H7 (cell line): ENCODE results near the gene RCE1. TPM values are rescaled to one million over a fixed set of nuclear protein-coding genes. Genes with fewer than 3 reads are reported as not detected.

ENCODE experiments used
- DNase-seq: peaks from one replicate; pipeline ENCODE4 v3.0.0; 2012
- H3K27me3 ChIP-seq: 2 replicates; pipeline ENCODE4 v1.6.0; 2011; ENCODE audit warnings: mild to moderate bottlenecking, low read length; ENCODE audit not compliant: control insufficient read depth, insufficient read depth
- H3K36me3 ChIP-seq: replicated peaks from 2 replicates; pipeline ENCODE4 v1.5.1; 2011; ENCODE audit warnings: low read length; ENCODE audit not compliant: control insufficient read depth, insufficient read depth
- H3K4me3 ChIP-seq: 2 replicates; pipeline ENCODE4 v1.5.1; 2011; ENCODE audit warnings: low read depth, mild to moderate bottlenecking, control low read depth, low read length, moderate library complexity; ENCODE audit not compliant: insufficient read depth
- total RNA-seq: library from RNA; depleted of rRNA; stranded (reverse); fragments of >200 nt; shearing (Covaris generic); gene quantifications from 2 replicates; pipeline ENCODE4 v1.2.3, GENCODE V29; 2014

Gene RCE1
- total RNA-seq, 1 experiment from 2014 or later = 43.1 TPM

GRCh38 chr11:66867425-66868040, 24.3 kb downstream of the RCE1 start:
- DNase-seq = peak; percentile 62
- Histone ChIP-seq H3K27me3 (no peaks in the 10 kb centered on the region), H3K4me3 (no peak overlapping the region), H3K36me3 (no peaks in the 10 kb centered on the region)

- Histone ChIP-seq H3K27me3 (no peaks in the 10 kb centered on the region), H3K4me3 (no peak overlapping the region), H3K36me3 (no peaks in the 10 kb centered on the region)
- no peak for DNase-seq
These were observed 25.0 kb downstream of the RCE1 start for GRCh38 chr11:66868082-66868725.

DNA sequence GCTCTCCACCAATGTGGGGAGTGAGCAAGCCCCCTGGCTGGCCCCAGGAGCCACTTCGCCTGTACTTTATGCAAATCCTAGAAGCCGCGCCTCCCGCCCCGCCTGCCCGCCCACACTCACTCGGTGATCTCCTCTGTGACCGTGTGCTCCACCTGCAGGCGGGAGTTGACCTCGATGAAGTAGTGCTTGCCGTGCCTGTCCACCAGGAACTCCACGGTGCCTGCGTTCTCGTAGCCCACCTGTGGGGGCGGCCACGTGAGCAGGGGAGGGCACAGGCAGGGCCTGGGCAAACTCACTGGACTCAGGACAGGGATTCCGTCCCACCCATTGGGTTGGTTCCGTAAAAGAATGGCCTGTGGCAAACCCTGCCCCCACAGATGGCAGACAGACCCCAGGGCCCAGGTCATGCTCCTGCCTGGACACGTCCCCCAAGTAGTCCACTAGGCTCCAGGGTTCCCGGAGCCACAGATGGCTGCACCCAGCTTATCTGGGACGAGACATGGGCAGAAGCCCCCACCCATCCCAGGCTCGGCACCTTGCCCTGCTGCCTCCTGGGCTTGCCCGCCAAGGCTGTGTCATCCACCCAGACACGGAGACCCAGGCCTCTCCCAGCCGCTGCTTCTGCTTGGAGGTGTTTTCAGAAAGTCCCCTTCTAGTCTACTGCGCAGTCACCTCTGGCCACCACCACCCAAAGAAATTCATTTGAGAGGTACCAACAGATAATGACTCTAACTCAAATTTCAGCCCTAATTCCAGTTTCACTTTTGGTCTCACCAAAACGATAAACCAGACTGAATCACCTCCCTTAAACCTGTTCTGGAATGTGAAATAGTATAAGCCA, 25.7 kb downstream of the RCE1 start:
- peak; percentile 96 for DNase-seq
- Histone ChIP-seq H3K27me3 (no peaks in the 10 kb centered on the region), H3K4me3 (no peak overlapping the region), H3K36me3 (no peaks in the 10 kb centered on the region)

DNA sequence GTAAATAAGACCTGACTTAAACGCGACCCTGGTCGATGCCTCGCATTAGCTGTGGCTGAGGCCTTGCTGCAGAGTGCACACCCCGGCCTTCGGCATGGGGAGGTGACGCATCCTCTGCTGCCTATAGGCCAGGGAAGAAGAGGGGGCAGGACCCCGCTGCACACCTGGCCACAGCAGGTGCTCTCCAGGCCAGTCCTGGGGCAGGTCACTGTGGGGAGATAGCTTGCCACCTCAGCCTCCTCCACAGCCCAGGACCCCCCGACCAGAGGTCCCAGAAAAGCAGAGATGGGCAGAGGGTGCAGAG, 26.3 kb downstream of the RCE1 start:
- Histone ChIP-seq H3K27me3 (no peaks in the 10 kb centered on the region), H3K36me3 (no peaks in the 10 kb centered on the region), H3K4me3 (no peak overlapping the region)
- peak; percentile 50 for DNase-seq

- DNase-seq = no peak
- Histone ChIP-seq H3K4me3 (no peak overlapping the region), H3K27me3 (no peaks in the 10 kb centered on the region), H3K36me3 (no peaks in the 10 kb centered on the region)
These were observed 26.9 kb downstream of the RCE1 start for GRCh38 chr11:66870131-66870530.

DNA sequence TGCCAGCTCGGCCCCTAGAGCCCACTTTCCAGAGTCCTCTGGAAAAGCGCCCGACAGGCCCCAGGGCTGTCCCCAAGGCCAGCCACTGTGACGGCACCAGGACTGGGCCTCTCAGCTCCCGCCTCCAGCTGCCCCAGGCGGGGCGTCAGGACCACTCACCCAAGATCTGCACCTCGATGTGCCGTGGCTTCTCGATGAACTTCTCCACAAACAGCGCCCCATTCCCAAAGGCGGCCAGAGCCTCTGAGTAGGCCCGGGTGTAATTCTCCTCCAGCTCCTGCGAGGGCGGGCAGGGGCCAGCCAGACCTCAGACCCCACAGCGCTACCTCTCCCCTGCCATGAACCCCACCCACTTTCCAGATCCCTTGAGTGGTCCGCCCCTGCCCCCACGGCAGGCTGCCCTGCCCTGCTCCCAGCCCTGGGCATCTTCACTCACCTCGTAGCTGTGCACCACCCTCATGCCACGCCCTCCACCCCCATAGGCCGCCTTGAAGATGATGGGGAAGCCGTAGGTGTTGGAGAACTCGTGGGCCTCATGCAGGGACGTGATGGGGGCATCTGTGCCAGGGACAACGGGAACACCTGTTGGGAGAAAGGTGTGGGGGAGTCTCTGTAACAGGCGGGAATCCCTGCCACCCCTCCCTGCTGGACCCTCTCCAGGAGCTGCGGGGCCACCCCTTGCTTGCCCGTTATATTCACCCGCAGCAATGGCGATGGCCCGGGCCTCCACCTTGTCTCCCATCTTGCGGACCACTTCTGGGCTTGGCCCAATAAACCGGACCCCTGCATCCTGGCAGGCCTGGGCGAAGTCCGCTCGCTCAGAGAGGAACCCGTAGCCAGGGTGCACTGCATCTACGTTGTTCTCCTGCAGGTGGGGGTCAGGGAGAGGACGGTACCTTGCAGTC, 27.6 kb downstream of the RCE1 start:
- no peak for DNase-seq
- no peak overlapping the region for H3K4me3 ChIP-seq
- no peaks in the 10 kb centered on the region for H3K27me3 ChIP-seq

DNA sequence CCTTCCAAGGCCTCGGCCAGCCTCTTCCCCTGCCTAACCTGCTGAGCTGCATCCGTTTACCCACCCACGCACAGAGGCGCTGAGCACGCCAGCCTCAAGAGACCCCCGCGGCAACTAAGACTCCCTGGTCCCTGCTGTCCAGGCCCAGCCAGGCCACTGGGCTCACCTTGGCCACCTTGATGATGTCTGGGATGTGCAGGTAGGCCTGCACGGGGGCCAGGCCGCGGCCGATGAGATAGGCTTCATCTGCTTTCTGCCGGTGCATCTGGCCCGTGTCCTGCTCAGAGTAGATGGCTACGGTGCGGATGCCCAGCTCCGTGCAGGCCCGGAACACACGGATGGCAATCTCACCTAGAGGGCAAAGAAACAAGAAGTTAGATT, 28.3 kb downstream of the RCE1 start:
- DNase-seq = no peak
- H3K27me3 ChIP-seq = no peaks in the 10 kb centered on the region

More for the DNA sequence above, 27.6 kb downstream of the RCE1 start:
- H3K36me3 ChIP-seq = no peaks in the 10 kb centered on the region

DNA sequence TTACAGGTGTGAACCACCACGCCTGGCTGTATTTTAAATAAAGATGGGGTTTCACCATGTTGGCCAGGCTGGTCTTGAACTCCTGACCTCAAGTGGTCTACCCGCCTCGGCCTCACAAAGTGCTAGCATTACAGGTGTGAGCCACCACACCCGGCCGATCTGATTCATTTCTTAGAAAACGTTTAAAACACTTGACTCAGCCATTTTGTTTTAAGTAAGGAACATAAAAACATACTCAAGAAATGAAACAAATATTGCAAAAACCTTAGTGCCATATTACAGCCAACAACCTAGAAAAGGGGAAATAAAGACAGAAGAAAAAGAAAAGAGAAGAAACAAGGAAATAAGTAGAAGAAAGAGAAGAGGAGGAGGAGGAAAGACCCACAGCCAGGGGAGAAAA, 31.0 kb downstream of the RCE1 start:
- no peaks in the 10 kb centered on the region for H3K27me3 ChIP-seq
- no peak for DNase-seq
- H3K4me3 ChIP-seq = no peak overlapping the region
- H3K36me3 ChIP-seq = no peaks in the 10 kb centered on the region

More for the DNA sequence above, 28.3 kb downstream of the RCE1 start:
- no peaks in the 10 kb centered on the region for H3K36me3 ChIP-seq
- no peak overlapping the region for H3K4me3 ChIP-seq

- H3K27me3 ChIP-seq = no peaks in the 10 kb centered on the region
- no peak for DNase-seq
- no peaks in the 10 kb centered on the region for H3K36me3 ChIP-seq
- H3K4me3 ChIP-seq = no peak overlapping the region
These were observed 32.1 kb downstream of the RCE1 start for GRCh38 chr11:66875378-66875777.

GRCh38 chr11:66877588-66878385, 34.5 kb downstream of the RCE1 start:
- H3K4me3 ChIP-seq = no peak overlapping the region
- no peaks in the 10 kb centered on the region for H3K27me3 ChIP-seq
- DNase-seq = no peak
- H3K36me3 ChIP-seq = no peaks in the 10 kb centered on the region

GRCh38 chr11:66878474-66878873, 35.2 kb downstream of the RCE1 start:
- H3K27me3 ChIP-seq = no peaks in the 10 kb centered on the region
- no peak for DNase-seq
- H3K4me3 ChIP-seq = no peak overlapping the region
- no peaks in the 10 kb centered on the region for H3K36me3 ChIP-seq

- Histone ChIP-seq H3K4me3 (no peak overlapping the region), H3K27me3 (no peaks in the 10 kb centered on the region)
- DNase-seq = no peak
These were observed 35.8 kb downstream of the RCE1 start for GRCh38 chr11:66879000-66879399.

GRCh38 chr11:66879583-66879982, 36.3 kb downstream of the RCE1 start:
- Histone ChIP-seq H3K4me3 (no peak overlapping the region), H3K36me3 (no peaks in the 10 kb centered on the region), H3K27me3 (no peaks in the 10 kb centered on the region)
- no peak for DNase-seq

More at GRCh38 chr11:66879000-66879399, 35.8 kb downstream of the RCE1 start:
- H3K36me3 ChIP-seq = no peaks in the 10 kb centered on the region

DNA sequence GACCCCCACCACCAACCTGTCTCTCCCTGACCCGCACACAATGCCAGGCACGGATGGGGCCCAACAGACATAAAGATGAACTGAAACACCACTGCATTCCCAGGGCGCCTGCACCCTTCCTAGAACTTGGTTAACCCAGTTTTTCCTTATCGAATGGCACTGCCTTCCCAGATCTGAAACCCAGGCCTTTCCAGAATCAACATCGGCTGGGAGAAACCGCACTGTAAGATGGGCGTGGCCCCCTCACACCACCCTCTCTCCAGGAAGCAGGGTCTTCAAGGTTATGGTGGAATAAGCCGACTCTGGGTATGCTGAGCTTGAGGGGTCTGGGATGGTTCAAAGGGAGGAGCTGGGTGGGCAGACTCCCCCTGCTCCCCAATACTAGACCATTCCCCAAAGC, 36.8 kb downstream of the RCE1 start:
- DNase-seq = no peak
- no peaks in the 10 kb centered on the region for H3K36me3 ChIP-seq
- no peak overlapping the region for H3K4me3 ChIP-seq
- no peaks in the 10 kb centered on the region for H3K27me3 ChIP-seq
